ENCODE data around the gene CDCA7. TPM values are rescaled to one million over a fixed set of nuclear protein-coding genes. Genes with fewer than 3 reads are reported as not detected.

CDCA7 gene
- total RNA-seq, 2 experiments from 2014 or later = 98.2 to 170 TPM

DNA sequence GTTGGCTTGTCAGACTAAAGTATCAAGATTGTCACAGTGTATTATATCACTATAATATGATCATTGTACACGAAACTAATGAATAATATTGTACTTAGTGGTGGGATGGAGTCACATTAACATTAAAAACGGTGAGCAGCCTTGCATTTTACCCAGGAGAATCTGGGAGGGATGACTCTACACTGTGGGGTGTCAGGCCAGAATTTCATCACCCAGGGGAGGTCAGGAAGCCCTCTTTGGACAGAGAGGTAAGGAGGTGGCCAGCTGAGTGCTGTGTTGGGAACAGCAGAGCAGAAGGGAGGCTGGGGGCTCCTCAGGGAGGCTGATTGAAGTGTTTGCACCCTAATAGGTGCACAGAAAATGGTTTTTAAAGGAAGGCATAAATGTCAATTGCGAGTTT, 33.0 kb downstream of the CDCA7 start:
- H3K27ac ChIP-seq (ENCODE audit: low read depth, low read length, poor library complexity, severe bottlenecking) = no peak overlapping the region
- H3K36me3 ChIP-seq (ENCODE audit: insufficient read depth, low read length) = peaks cover 20% of the 10 kb centered on the region
- TF ChIP-seq EZH2phosphoT487 (IDR thresholded peaks at IDR 0.05; ENCODE audit: borderline replicate concordance, low read depth, low read length) (no peak), CTCF (conservative IDR thresholded peaks at IDR 0.05; ENCODE audit: low read length) (no peak)
- intact Hi-C loops (cut with micrococcal nuclease; ENCODE audit: unreplicated experiment) = no loop called here
- no peaks in the 10 kb centered on the region for H3K4me1 ChIP-seq (ENCODE audit: insufficient read depth, low read length, poor library complexity, severe bottlenecking)
- no TSS peak for BruUV-seq (replicated peaks)
- H3K4me2 ChIP-seq (ENCODE audit: low read length) = no peak overlapping the region
- H2AFZ ChIP-seq (ENCODE audit: low read length) = no peak overlapping the region
- no peaks in the 10 kb centered on the region for H4K20me1 ChIP-seq (ENCODE audit: insufficient read depth, low read length)
- ChIA-PET CTCF (ENCODE audit: unreplicated experiment) (no interaction called here), POLR2A (no interaction called here)
- no peak for DNase-seq (ENCODE audit: low spot score)
- H3K9me2 ChIP-seq (ENCODE audit: insufficient read depth, low read length) = no peaks in the 10 kb centered on the region
- H3K79me2 ChIP-seq (ENCODE audit: insufficient read depth, low read depth, low read length) = no peaks in the 10 kb centered on the region
- H3K9me3 ChIP-seq (ENCODE audit: low read length) = no peaks in the 10 kb centered on the region
- no peak overlapping the region for H3K4me3 ChIP-seq (ENCODE audit: low read depth, low read length, poor library complexity, severe bottlenecking)

GRCh38 chr2:173388795-173389194, 34.1 kb downstream of the CDCA7 start:
- POLR2A ChIA-PET = no interaction called here
- no peak for DNase-seq (ENCODE audit: low spot score)
- no peaks in the 10 kb centered on the region for H4K20me1 ChIP-seq (ENCODE audit: insufficient read depth, low read length)
- no TSS peak for BruUV-seq (replicated peaks)
- TF ChIP-seq EZH2phosphoT487 (IDR thresholded peaks at IDR 0.05; ENCODE audit: borderline replicate concordance, low read depth, low read length) (no peak), CTCF (conservative IDR thresholded peaks at IDR 0.05; ENCODE audit: low read length) (no peak)
- H3K9me3 ChIP-seq (ENCODE audit: low read length) = no peaks in the 10 kb centered on the region
- intact Hi-C loops (cut with micrococcal nuclease; ENCODE audit: unreplicated experiment) = no loop called here
- peaks cover 10% of the 10 kb centered on the region; the same call in 1 of the 2 replicates for H3K36me3 ChIP-seq (ENCODE audit: insufficient read depth, low read length)
- H3K79me2 ChIP-seq (ENCODE audit: insufficient read depth, low read depth, low read length) = no peaks in the 10 kb centered on the region
- no peak overlapping the region for H3K27ac ChIP-seq (ENCODE audit: low read depth, low read length, poor library complexity, severe bottlenecking)
- CTCF ChIA-PET (ENCODE audit: unreplicated experiment) = no interaction called here
- H3K4me1 ChIP-seq (ENCODE audit: insufficient read depth, low read length, poor library complexity, severe bottlenecking) = no peaks in the 10 kb centered on the region
- H2AFZ ChIP-seq (ENCODE audit: low read length) = no peak overlapping the region
- no peaks in the 10 kb centered on the region for H3K9me2 ChIP-seq (ENCODE audit: insufficient read depth, low read length)
- no peak overlapping the region for H3K4me2 ChIP-seq (ENCODE audit: low read length)
- no peak overlapping the region for H3K4me3 ChIP-seq (ENCODE audit: low read depth, low read length, poor library complexity, severe bottlenecking)

DNA sequence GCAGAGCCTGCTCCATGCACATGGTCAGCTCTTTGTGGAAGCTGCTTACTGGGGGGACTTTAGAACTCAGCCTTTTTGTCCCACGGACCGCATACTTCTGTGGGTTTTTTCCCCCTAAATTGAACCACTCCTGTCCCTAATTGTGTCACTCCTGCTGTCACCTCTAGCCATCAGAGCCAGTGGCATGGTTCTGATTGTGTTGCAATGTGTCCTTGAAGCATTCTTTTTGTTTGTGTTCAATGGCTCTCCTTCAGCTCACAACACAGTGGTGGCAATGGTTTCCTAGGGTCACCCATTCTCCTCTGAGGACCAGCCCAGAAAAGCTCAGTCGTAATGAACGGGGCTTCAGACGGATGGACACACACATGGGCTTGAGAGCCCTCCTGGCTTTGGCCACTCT, 35.4 kb downstream of the CDCA7 start:
- DNase-seq (ENCODE audit: low spot score) = no peak
- POLR2A ChIA-PET = no interaction called here
- Histone ChIP-seq H2AFZ (ENCODE audit: low read length) (no peak overlapping the region), H3K9me3 (ENCODE audit: low read length) (no peaks in the 10 kb centered on the region), H3K27ac (ENCODE audit: low read depth, low read length, poor library complexity, severe bottlenecking) (no peak overlapping the region), H3K4me3 (ENCODE audit: low read depth, low read length, poor library complexity, severe bottlenecking) (no peak overlapping the region), H3K4me2 (ENCODE audit: low read length) (no peak overlapping the region), H3K79me2 (ENCODE audit: insufficient read depth, low read depth, low read length) (no peaks in the 10 kb centered on the region), H3K9me2 (ENCODE audit: insufficient read depth, low read length) (no peaks in the 10 kb centered on the region), H4K20me1 (ENCODE audit: insufficient read depth, low read length) (no peaks in the 10 kb centered on the region), H3K4me1 (ENCODE audit: insufficient read depth, low read length, poor library complexity, severe bottlenecking) (no peaks in the 10 kb centered on the region), H3K36me3 (ENCODE audit: insufficient read depth, low read length) (no peaks in the 10 kb centered on the region; the same call in 1 of the 2 replicates)
- intact Hi-C loops (cut with micrococcal nuclease; ENCODE audit: unreplicated experiment) = no loop called here
- CTCF ChIA-PET (ENCODE audit: unreplicated experiment) = no interaction called here
- BruUV-seq (replicated peaks) = no TSS peak
- no peak for TF ChIP-seq CTCF (conservative IDR thresholded peaks at IDR 0.05; ENCODE audit: low read length)
- no peak for TF ChIP-seq EZH2phosphoT487 (IDR thresholded peaks at IDR 0.05; ENCODE audit: borderline replicate concordance, low read depth, low read length)

Measured in OCI-LY7 (cell line).